NOMO-1 treated with dmso at 0.1 percent for 144 hours (cell line): ENCODE measurements around the gene TTC13.

Source experiments
- DNase-seq: peaks from one replicate; lab custom pipeline; 2025; ENCODE audit not compliant: unreplicated experiment; lab: John Stamatoyannopoulos, UW

The TTC13 gene

DNA sequence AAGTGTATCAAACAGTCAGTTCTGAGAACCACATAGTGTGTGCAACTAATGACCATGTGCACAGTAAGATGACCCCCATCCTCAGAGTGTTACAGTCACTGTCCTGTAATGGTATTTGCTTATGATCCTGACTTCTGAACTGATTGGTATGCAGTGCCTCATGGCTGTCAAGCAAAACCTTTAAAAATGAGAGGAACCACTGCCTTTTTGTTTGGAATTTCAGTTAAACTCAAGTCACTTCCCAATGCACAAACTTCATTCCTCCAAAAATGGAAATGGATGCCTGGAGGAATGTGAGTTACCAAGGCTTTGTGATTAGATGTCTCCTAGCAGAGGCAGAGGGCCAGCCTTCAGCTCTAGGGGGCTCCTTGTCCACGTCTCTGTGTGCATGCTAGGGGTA is 120.8 kb downstream of the TTC13 start:
- DNase-seq: no peak

DNA sequence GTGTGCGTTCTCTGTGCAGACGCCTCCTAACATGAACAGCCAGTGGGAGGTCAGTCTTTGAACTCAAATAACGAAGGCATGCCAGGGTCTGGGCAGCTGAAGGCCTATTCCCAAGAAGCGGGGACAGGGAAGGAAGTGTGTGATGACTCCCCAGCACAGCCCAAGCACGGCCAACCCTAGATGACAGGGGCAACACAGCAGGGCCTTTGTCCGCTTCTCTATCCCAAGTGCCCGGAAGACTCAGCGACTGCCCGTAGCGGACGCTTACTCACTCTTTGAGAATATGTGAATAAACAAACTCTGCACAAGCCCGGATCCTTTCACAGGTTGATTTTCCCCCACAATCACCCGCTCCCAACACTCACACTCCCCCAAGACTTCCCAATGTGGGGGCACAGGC is 121.6 kb downstream of the TTC13 start:
- DNase-seq: no peak
